ENCODE results near the gene SMPD4. TPM values are rescaled to one million over a fixed set of nuclear protein-coding genes. Genes with fewer than 3 reads are reported as not detected.
"Not testable (repeated sequence)": the region's sequence is repeated elsewhere in the genome, so short reads cannot be mapped to it uniquely, and the experiment has no call there.

The SMPD4 gene
- total and polyA plus RNA-seq, 10 donors, result 24.0 to 44.9 (median 37.4) TPM

- peak; percentile 74 for DNase-seq
- peaks cover 0 to 96% (median 33%) of the 10 kb centered on the region in 6 donors for H3K36me3 ChIP-seq
- H3K27me3 ChIP-seq (replicated peaks in 1 of 7), result no peaks in the 10 kb centered on the region
- TF ChIP-seq, protein P1, sequence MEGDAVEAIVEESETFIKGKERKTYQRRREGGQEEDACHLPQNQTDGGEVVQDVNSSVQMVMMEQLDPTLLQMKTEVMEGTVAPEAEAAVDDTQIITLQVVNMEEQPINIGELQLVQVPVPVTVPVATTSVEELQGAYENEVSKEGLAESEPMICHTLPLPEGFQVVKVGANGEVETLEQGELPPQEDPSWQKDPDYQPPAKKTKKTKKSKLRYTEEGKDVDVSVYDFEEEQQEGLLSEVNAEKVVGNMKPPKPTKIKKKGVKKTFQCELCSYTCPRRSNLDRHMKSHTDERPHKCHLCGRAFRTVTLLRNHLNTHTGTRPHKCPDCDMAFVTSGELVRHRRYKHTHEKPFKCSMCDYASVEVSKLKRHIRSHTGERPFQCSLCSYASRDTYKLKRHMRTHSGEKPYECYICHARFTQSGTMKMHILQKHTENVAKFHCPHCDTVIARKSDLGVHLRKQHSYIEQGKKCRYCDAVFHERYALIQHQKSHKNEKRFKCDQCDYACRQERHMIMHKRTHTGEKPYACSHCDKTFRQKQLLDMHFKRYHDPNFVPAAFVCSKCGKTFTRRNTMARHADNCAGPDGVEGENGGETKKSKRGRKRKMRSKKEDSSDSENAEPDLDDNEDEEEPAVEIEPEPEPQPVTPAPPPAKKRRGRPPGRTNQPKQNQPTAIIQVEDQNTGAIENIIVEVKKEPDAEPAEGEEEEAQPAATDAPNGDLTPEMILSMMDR (IDR thresholded peaks at IDR 0.05 in 8 of 11, conservative IDR thresholded peaks at IDR 0.05 in 3 of 11), result no peak
- TF ChIP-seq POLR2A (IDR thresholded peaks at IDR 0.05) (no peak), POLR2AphosphoS5 (IDR thresholded peaks at IDR 0.05) (no peak)
- WGBS, 5 donors, result 82 to 96% (median 90%) methylated on average over 7 to 9 of the region's 9 CpGs
- H3K4me3 ChIP-seq, result no peak overlapping the region
- peaks cover 0 to 31% (median 10%) of the 10 kb centered on the region in 6 donors for H3K4me1 ChIP-seq
- peak overlapping the region in 4 of 8 donors; percentile 42 to 75 (median 61) for H3K27ac ChIP-seq
- no peaks in the 10 kb centered on the region for H3K9me3 ChIP-seq
- intact Hi-C loops (cut with DNase I; ENCODE audit: low total_unique reads), result no loop called here
Observed at GRCh38 chr2:130158631-130159030, 22.8 kb downstream of the SMPD4 start.

DNA sequence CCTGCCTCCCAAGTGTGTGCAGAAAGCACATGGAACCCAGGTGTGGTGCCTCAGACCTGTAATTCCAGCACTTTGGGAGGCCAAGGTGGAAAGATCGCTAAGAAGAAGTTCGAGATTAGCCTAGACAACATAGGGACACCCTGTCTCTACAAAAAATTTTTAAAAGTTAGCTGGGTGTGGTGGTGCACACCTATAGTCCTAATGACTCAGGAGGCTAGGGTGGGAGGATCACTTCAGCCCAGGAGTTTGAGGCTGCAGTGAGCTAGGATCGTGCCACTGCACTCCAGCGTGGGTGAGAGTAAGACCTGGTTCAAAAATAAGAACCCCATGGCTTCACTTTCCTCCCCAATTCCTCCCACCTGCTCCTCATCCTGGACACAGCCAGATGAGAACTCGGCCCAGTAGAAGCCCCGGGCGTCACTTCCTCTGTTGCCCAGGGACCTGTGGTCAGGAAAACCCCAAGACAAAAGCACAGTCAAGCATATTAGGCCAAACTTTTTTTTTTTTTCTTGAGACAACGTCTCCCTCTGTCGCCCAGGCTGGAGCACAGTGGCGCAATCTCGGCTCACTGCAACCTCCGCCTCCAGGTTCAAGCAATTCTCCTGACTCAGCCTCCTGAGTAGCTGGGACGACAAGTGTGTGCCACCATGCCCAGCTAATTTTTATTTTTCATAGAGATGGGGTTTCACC, 23.4 kb downstream of the SMPD4 start:
- peaks cover 0 to 31% (median 10%) of the 10 kb centered on the region in 6 donors for H3K4me1 ChIP-seq
- H3K27ac ChIP-seq, result peak overlapping the region in 5 of 8 donors; percentile 22 to 75 (median 57)
- DNase-seq, result peak; percentile 83
- peaks cover 0 to 96% (median 33%) of the 10 kb centered on the region in 6 donors for H3K36me3 ChIP-seq
- 49 to 63% (median 54%) methylated on average over 13 of the region's 13 CpGs for WGBS, 5 donors
- TF ChIP-seq, protein P1 (IDR thresholded peaks at IDR 0.05 in 8 of 11, conservative IDR thresholded peaks at IDR 0.05 in 3 of 11), result peak in 1 of 11 experiments; percentile 7
- peak in 2 of 3 donors; percentile 14 to 19 for TF ChIP-seq POLR2AphosphoS5 (IDR thresholded peaks at IDR 0.05)
- H3K4me3 ChIP-seq; H3K9me3 ChIP-seq; intact Hi-C loops (cut with DNase I; ENCODE audit: low total_unique reads); H3K27me3 ChIP-seq (replicated peaks in 1 of 7): not testable (repeated sequence)

- peak; percentile 35 to 73 (median 58) for TF ChIP-seq POLR2AphosphoS5 (IDR thresholded peaks at IDR 0.05)
- Histone ChIP-seq H3K27ac (peak overlapping the region in 5 of 8 donors; percentile 22 to 75 (median 57)), H3K36me3 (peaks cover 0 to 96% (median 32%) of the 10 kb centered on the region in 6 donors), H3K4me1 (peaks cover 0 to 31% (median 10%) of the 10 kb centered on the region in 6 donors)
- H3K27me3 ChIP-seq (replicated peaks in 1 of 7); H3K4me3 ChIP-seq; H3K9me3 ChIP-seq; intact Hi-C loops (cut with DNase I; ENCODE audit: low total_unique reads): not testable (repeated sequence)
- peak; percentile 85 for DNase-seq
- WGBS, 5 donors, result 50 to 76% (median 61%) methylated on average over 2 to 11 of the region's 12 CpGs
Observed at GRCh38 chr2:130157354-130157753, 24.0 kb downstream of the SMPD4 start.

GRCh38 chr2:130156624-130157004, 24.8 kb downstream of the SMPD4 start:
- peaks cover 0 to 31% (median 10%) of the 10 kb centered on the region in 6 donors for H3K4me1 ChIP-seq
- intact Hi-C loops (cut with DNase I; ENCODE audit: low total_unique reads), result no loop called here
- H3K9me3 ChIP-seq, result no peaks in the 10 kb centered on the region
- no peaks in the 10 kb centered on the region for H3K27me3 ChIP-seq (replicated peaks in 1 of 7)
- 91 to 100% (median 93%) methylated on average over 4 to 9 of the region's 9 CpGs for WGBS, 5 donors
- no peak overlapping the region for H3K4me3 ChIP-seq
- peak; percentile 73 for DNase-seq
- H3K36me3 ChIP-seq, result peaks cover 0 to 97% (median 39%) of the 10 kb centered on the region in 6 donors
- peak overlapping the region in 1 of 8 donors; percentile 75 for H3K27ac ChIP-seq
- TF ChIP-seq POLR2A (IDR thresholded peaks at IDR 0.05), result no peak
- TF ChIP-seq, protein P1 (IDR thresholded peaks at IDR 0.05 in 8 of 11, conservative IDR thresholded peaks at IDR 0.05 in 3 of 11), result no peak
- TF ChIP-seq POLR2AphosphoS5 (IDR thresholded peaks at IDR 0.05), result no peak

Measured in spleen (tissue), 11 donors.